Measurements from ENCODE around the gene TMEM144. TPM values are rescaled to one million over a fixed set of nuclear protein-coding genes. Genes with fewer than 3 reads are reported as not detected.

TMEM144 gene
- total RNA-seq, 1 donor from 2014 or later = 7.6 TPM

DNA sequence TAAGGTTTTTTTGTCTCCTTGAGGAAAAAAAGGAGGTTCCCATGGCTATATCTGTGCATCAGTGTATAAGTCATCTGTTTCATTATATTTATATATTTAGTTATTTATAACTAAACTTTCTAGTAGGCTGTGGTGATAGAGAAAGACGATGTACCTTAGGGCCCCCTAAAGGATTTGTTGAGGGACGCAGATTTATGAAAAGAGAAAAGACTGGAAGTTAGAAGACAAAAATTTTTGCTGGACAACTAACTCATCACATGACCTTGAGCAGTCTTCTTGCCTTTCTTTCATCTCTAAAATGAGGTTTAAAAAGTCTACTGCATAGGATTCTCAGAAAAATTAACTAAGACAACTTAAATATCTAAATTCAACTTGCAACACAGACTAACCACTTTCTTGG lies 43.6 kb upstream of the TMEM144 start:
- TF ChIP-seq, protein P1, sequence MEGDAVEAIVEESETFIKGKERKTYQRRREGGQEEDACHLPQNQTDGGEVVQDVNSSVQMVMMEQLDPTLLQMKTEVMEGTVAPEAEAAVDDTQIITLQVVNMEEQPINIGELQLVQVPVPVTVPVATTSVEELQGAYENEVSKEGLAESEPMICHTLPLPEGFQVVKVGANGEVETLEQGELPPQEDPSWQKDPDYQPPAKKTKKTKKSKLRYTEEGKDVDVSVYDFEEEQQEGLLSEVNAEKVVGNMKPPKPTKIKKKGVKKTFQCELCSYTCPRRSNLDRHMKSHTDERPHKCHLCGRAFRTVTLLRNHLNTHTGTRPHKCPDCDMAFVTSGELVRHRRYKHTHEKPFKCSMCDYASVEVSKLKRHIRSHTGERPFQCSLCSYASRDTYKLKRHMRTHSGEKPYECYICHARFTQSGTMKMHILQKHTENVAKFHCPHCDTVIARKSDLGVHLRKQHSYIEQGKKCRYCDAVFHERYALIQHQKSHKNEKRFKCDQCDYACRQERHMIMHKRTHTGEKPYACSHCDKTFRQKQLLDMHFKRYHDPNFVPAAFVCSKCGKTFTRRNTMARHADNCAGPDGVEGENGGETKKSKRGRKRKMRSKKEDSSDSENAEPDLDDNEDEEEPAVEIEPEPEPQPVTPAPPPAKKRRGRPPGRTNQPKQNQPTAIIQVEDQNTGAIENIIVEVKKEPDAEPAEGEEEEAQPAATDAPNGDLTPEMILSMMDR (IDR thresholded peaks at IDR 0.05; ENCODE audit: insufficient read depth, low read depth, low read length) = no peak
- TF ChIP-seq EZH2 (IDR thresholded peaks at IDR 0.05; ENCODE audit: insufficient read depth, low read length) = no peak
- H3K27ac ChIP-seq (ENCODE audit: low read depth, low read length) = no peak overlapping the region
- no peak overlapping the region for H3K4me3 ChIP-seq (ENCODE audit: insufficient read depth, low read depth, low read length)
- no peak overlapping the region for H3K9ac ChIP-seq (ENCODE audit: low read length)
- DNase-seq (ENCODE audit: low read depth) (no peak), FAIRE-seq (no peak)
- no peak overlapping the region for H3K4me2 ChIP-seq (ENCODE audit: low read length)
- H2AFZ ChIP-seq (ENCODE audit: low read depth, low read length) = no peak overlapping the region
- H4K20me1 ChIP-seq (ENCODE audit: insufficient read depth, low read length) = no peaks in the 10 kb centered on the region
- no peak overlapping the region for H3K4me3 Mint-ChIP-seq (ENCODE audit: unreplicated experiment)
- peaks cover 22% of the 10 kb centered on the region for H3K4me1 Mint-ChIP-seq (ENCODE audit: low read depth, unreplicated experiment)
- H3K9me3 ChIP-seq (ENCODE audit: insufficient read depth, low read depth, low read length) = no peaks in the 10 kb centered on the region
- H3K36me3 ChIP-seq (ENCODE audit: insufficient read depth, low read length) = no peaks in the 10 kb centered on the region
- H3K27me3 Mint-ChIP-seq (ENCODE audit: low read depth, unreplicated experiment) = no peaks in the 10 kb centered on the region
- no peaks in the 10 kb centered on the region for H3K9me3 Mint-ChIP-seq (ENCODE audit: unreplicated experiment)
- H3K27me3 ChIP-seq (ENCODE audit: insufficient read depth, low read length) = no peaks in the 10 kb centered on the region
- H3K79me2 ChIP-seq (ENCODE audit: insufficient read depth, low read length) = peaks cover 7% of the 10 kb centered on the region
- H3K27ac Mint-ChIP-seq (ENCODE audit: unreplicated experiment) = no peak overlapping the region
- H3K36me3 Mint-ChIP-seq (ENCODE audit: low read depth, unreplicated experiment) = peaks cover 4% of the 10 kb centered on the region
- peaks cover 21% of the 10 kb centered on the region for H3K4me1 ChIP-seq (ENCODE audit: insufficient read depth, low read length)

DNA sequence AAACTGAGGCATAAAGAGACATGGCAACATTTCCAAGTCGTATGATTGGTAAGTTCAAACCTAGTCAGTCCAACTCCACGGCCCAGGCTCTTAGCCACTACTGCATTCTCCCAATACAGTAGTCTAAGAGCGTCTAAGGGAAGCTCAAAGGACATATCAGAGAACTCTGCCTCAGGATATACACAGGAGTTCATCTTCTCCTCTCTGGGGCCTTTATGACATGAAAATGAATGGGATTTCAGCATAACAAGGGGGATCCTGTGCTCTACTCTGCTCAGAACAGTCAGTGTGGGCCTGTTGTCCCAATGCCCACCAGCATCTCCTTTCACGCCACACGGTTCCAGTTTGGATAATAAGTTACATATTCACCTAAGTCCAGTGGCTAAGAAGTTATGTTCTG lies 41.7 kb upstream of the TMEM144 start:
- no peak overlapping the region for H3K4me3 ChIP-seq (ENCODE audit: insufficient read depth, low read depth, low read length)
- Mint-ChIP-seq H3K4me1 (ENCODE audit: low read depth, unreplicated experiment) (peaks cover 17% of the 10 kb centered on the region), H3K27me3 (ENCODE audit: low read depth, unreplicated experiment) (no peaks in the 10 kb centered on the region), H3K27ac (ENCODE audit: unreplicated experiment) (no peak overlapping the region), H3K9me3 (ENCODE audit: unreplicated experiment) (no peaks in the 10 kb centered on the region), H3K4me3 (ENCODE audit: unreplicated experiment) (peak overlapping the region; percentile 72), H3K36me3 (ENCODE audit: low read depth, unreplicated experiment) (peaks cover 4% of the 10 kb centered on the region)
- H4K20me1 ChIP-seq (ENCODE audit: insufficient read depth, low read length) = no peaks in the 10 kb centered on the region
- H3K27ac ChIP-seq (ENCODE audit: low read depth, low read length) = no peak overlapping the region
- H3K9ac ChIP-seq (ENCODE audit: low read length) = no peak overlapping the region
- H3K27me3 ChIP-seq (ENCODE audit: insufficient read depth, low read length) = no peaks in the 10 kb centered on the region
- TF ChIP-seq, protein P1 (IDR thresholded peaks at IDR 0.05; ENCODE audit: insufficient read depth, low read depth, low read length) = no peak
- no peak for TF ChIP-seq EZH2 (IDR thresholded peaks at IDR 0.05; ENCODE audit: insufficient read depth, low read length)
- H3K4me1 ChIP-seq (ENCODE audit: insufficient read depth, low read length) = peaks cover 15% of the 10 kb centered on the region
- peaks cover 7% of the 10 kb centered on the region for H3K79me2 ChIP-seq (ENCODE audit: insufficient read depth, low read length)
- FAIRE-seq (no peak), DNase-seq (ENCODE audit: low read depth) (no peak)
- no peak overlapping the region for H2AFZ ChIP-seq (ENCODE audit: low read depth, low read length)
- H3K9me3 ChIP-seq (ENCODE audit: insufficient read depth, low read depth, low read length) = no peaks in the 10 kb centered on the region
- peak overlapping the region; percentile 73 for H3K4me2 ChIP-seq (ENCODE audit: low read length)
- no peaks in the 10 kb centered on the region for H3K36me3 ChIP-seq (ENCODE audit: insufficient read depth, low read length)

DNA sequence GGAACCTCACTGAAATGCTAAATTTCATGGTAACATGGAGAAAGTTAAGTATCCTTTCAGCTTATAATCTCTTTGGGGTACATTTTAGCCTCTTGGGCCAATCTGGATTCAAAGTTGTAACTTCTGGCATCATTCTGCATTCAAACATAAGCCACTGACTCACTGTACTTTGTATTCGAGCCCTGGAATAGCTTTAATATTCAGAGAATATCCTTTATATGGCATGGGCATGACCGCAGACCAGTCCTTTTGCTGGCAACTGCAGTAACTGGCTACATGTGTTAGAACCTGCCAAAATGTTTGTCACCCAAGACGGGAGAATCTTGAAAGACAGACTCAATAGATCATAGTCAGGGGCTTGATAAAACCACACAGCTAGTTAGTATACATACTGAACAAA lies 40.8 kb upstream of the TMEM144 start:
- Histone ChIP-seq H2AFZ (ENCODE audit: low read depth, low read length) (no peak overlapping the region), H3K79me2 (ENCODE audit: insufficient read depth, low read length) (peaks cover 7% of the 10 kb centered on the region), H3K36me3 (ENCODE audit: insufficient read depth, low read length) (no peaks in the 10 kb centered on the region), H3K4me1 (ENCODE audit: insufficient read depth, low read length) (peaks cover 14% of the 10 kb centered on the region), H3K27ac (ENCODE audit: low read depth, low read length) (no peak overlapping the region), H4K20me1 (ENCODE audit: insufficient read depth, low read length) (no peaks in the 10 kb centered on the region), H3K4me2 (ENCODE audit: low read length) (peak overlapping the region; percentile 73), H3K27me3 (ENCODE audit: insufficient read depth, low read length) (no peaks in the 10 kb centered on the region), H3K9me3 (ENCODE audit: insufficient read depth, low read depth, low read length) (no peaks in the 10 kb centered on the region), H3K4me3 (ENCODE audit: insufficient read depth, low read depth, low read length) (peak overlapping the region; percentile 41), H3K9ac (ENCODE audit: low read length) (peak overlapping the region; percentile 29)
- no peak for TF ChIP-seq EZH2 (IDR thresholded peaks at IDR 0.05; ENCODE audit: insufficient read depth, low read length)
- TF ChIP-seq, protein P1 (IDR thresholded peaks at IDR 0.05; ENCODE audit: insufficient read depth, low read depth, low read length) = no peak
- DNase-seq (ENCODE audit: low read depth) (no peak), FAIRE-seq (no peak)
- H3K36me3 Mint-ChIP-seq (ENCODE audit: low read depth, unreplicated experiment) = peaks cover 2% of the 10 kb centered on the region
- H3K4me1 Mint-ChIP-seq (ENCODE audit: low read depth, unreplicated experiment) = peaks cover 17% of the 10 kb centered on the region
- H3K9me3 Mint-ChIP-seq (ENCODE audit: unreplicated experiment) = no peaks in the 10 kb centered on the region
- peak overlapping the region; percentile 62 for H3K27ac Mint-ChIP-seq (ENCODE audit: unreplicated experiment)
- H3K4me3 Mint-ChIP-seq (ENCODE audit: unreplicated experiment) = peak overlapping the region; percentile 85
- no peaks in the 10 kb centered on the region for H3K27me3 Mint-ChIP-seq (ENCODE audit: low read depth, unreplicated experiment)
